Effector CD4-positive, alpha-beta T cell (primary cell): Measurements from ENCODE around the gene ATP8A1.
"Not testable (repeated sequence)": the region's sequence is repeated elsewhere in the genome, so short reads cannot be mapped to it uniquely, and the experiment has no call there.

ENCODE experiments used
- DNase-seq: peaks from one replicate; pipeline ENCODE4 v3.0.0-alpha.2; 2020

The ATP8A1 gene

DNA sequence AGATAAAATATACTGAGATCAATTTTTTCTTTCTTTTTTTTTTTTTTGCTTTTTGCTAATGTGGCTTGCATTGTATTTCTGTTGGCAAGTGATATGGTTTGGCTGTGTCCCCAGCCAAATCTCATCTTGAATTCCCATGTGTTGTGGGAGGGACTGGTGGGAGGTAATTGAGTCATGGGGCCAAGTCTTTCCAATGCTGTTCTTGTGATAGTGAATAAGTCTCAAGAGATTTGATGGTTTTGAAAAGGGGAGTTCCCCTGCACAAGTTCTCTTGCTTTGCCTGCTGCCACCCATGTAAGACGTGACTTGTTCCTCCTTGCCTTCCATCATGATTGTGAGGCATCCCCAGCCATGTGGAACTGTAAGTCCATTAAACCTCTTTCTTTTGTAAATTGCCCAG, 195.7 kb downstream of the ATP8A1 start:
- DNase-seq = not testable (repeated sequence)

DNA sequence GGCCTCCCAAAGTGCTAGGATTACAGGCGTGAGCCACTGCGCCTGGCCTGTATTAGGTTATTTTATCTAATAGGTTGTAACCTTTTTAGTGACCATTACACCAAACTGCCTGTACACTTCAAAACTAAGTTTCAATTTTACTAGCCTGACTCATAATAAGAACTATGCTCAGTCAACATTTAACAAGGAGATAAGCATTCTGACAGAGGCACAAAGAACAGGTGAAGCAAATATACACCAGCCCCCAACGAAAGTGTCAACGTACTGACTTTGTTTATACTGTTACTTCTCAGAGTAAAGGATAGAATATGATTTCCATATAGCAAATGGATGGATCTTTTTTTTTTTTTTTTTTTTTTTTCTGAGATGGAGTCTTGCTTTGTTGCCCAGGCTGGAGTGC, 196.9 kb downstream of the ATP8A1 start:
- no peak for DNase-seq

DNA sequence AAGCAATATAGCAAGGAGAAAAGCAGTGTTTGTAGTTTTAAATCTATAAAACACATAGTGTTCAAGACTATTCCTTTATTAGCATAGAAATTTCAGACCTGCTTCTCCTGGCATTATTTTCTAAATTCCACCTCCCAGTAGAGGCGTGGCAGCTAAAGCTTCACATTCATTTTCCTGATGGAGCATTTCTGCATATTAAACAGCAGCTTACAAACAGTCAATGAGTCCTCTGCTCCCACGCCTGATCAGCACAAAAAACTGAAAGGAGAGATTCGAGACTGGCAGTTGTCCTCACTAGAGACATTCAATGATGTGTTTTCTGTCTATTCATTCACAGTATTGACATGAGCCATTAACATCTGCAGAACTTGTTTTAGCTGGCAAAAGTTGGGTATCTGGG, 198.2 kb downstream of the ATP8A1 start:
- no peak for DNase-seq

DNA sequence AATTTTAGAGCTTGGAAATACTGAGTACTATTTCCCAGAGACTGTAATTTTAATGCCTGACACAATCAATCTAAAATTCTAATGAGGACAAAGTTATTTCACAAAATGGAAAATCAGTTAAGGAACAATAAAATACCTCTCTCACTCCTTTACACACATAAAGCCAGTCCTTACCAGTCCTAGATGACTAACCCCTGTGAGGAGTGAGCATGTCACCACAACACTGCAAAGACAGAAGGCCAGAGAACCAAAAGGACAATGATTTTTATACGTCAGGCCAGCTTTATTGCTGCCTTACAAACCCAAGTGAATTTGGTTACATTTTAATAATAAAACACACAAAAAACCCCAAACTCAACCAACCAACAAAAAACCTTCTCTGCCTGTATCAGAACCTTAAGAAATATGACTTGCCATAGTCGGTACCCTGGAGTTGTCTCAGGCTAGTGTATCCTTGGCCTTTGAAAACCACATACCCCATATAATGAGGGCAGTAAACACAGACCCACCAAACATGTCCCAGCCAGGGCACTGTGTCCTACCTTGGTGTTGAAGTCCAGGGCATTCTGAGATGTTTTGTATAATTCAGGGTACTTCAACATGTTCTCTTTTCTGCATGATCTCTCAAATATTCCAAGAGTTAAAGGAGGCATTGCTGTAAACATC, 202.0 kb downstream of the ATP8A1 start:
- DNase-seq = no peak

DNA sequence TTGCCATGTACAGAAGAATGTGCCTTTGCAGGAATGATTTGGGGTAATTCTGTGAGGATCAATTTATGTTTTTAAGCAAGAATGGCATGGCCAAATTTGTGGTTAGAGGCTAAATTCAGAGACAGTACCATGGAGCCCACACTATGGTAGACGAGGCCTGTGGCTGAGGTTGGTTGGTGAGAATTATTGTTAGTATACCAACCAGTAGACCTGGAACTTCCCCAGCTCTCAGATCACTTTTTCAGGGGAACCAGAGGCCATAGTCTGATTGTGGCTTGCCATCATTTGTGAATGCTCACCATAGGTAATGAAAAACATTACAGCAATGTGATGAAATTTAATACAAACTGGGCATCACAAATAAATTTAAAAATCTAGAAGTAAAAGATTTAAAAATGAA, 203.3 kb downstream of the ATP8A1 start:
- no peak for DNase-seq

DNA sequence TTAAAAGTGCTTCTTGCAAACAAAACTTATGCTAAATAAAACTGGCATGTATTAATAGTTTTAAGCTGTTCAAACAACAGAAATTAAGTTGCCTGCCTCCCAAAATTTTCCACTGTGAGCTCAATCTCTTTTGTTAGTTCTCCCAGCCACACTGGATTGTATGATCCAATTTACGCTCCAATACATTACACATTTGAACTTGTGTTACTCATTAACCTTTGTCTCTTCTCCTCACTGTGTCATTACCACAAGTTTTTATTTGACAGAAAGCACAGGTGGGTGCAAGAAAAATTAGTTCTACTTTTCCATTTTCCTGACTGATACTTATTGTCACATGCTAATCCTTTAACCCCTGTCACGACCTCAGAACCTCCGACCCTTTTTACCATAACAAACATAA, 204.1 kb downstream of the ATP8A1 start:
- no peak for DNase-seq

DNA sequence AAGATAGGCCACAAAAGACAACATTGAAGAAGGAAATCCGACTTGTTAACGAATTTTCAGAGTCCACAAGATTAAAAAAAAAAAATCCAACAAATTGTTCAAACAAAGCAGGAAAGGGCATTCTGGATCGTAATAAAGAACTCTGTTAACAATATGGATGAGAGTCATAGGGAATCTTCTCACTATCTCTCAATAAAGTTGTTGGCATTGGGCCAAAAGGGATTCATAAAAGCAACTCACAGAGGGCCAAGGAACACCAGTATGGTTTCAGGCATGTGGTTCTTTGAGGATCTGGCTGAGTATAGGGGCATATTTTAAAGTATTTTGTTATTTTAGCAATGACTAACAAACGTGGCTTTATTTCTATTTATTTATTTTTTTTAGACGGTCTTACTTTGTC, 210.1 kb downstream of the ATP8A1 start:
- DNase-seq = no peak

DNA sequence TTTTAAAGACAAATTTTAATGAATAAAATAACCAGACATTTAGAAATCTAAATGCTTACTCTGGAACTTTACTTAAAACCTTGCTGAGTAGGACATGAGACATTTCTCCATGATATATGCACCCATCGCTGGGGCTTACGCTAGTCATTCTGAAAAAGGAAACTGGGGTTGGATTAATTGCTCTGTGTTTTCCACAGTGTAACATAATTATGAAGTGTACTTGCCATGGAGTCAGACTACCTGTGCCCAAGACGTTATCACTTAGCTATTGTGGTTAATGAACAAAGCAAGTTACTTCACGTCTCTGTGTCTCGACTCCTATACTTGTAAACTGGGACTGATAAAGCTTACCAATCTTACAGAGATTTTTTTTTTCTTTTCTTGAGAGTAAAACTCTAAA, 211.9 kb downstream of the ATP8A1 start:
- no peak for DNase-seq

DNA sequence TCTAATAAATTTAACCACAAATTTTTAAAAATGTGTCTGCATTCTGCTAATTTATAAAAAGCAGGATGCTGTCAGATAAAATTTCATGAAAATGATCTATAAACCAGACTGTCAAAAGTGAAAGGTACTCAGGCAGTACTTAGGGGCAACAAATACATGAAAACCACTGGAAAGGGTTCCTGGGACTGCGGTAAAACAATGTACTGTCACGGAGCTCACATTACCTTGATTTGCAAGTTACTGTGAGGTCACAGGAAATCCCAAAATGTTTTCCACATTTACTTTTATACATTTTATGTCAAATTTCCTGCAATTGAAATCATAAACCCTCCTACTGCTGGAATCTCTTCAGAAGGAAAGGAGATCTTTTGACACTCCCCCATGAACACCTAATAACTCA, 214.3 kb downstream of the ATP8A1 start:
- DNase-seq = no peak

DNA sequence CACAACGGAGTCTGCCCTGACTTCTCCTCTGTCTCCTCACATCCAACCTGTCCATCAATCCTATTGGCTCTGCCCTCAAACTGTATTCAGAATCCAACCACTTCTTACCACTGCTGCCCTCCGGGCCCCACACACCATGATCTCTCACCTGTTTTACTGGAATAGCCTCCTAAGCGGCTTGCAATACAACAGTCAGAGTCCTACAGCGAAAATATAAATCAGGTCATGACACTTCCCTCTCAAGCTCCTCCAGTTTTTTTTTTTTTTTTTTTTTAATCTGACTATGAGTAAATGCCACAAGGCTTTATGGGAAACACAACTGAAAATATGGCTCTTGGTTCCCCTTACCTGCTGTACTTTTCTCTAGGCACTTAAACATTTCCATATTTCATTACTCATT, 216.8 kb downstream of the ATP8A1 start:
- DNase-seq = no peak

DNA sequence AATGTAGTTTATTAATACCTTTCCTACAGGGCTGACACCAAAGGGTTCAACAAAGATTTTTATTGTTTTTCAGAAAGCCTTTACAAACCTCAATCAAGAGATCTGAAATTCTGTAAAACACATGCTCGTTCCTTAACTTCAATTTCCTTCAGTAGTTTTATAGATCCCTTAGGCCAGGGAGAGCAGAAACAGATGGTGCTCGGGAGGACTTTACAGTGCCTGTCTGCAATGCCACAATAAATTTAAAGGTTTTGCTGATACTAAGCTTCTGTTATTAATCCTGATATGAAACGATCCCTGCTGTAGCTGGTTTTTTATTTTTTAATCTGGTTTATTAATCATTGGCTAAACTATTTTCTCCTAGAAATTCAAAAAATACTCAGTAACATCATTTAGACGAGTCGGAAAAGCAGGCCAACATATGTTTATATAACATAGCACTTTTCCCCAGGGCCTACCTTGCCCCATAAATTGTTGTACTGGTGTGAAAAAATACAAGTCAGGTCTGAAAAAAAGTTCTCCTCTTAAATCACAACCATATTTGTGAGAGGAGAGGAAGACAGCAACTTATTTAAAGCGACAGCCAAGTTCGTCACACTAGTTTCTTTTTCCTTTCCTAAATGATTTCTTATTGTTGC, 219.9 kb downstream of the ATP8A1 start:
- DNase-seq = no peak

DNA sequence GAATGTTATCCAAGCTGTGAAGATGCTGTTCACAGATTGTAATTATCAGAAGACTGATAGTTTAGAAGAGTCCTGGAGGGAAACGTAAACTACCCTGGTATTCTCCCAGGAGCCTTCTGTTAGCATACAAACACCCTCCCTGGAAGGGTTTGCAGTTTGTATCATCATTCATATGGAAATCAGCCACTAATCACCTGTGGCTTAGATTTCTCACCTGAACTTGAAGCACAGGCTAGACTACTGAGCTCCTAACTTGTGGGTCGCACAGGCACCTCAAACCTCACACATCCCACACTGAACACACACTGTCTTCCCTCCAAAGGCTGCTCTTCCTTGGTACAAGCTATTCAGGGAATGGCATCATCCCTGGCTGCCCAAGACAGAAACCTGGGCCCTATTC, 228.9 kb downstream of the ATP8A1 start:
- DNase-seq = no peak

DNA sequence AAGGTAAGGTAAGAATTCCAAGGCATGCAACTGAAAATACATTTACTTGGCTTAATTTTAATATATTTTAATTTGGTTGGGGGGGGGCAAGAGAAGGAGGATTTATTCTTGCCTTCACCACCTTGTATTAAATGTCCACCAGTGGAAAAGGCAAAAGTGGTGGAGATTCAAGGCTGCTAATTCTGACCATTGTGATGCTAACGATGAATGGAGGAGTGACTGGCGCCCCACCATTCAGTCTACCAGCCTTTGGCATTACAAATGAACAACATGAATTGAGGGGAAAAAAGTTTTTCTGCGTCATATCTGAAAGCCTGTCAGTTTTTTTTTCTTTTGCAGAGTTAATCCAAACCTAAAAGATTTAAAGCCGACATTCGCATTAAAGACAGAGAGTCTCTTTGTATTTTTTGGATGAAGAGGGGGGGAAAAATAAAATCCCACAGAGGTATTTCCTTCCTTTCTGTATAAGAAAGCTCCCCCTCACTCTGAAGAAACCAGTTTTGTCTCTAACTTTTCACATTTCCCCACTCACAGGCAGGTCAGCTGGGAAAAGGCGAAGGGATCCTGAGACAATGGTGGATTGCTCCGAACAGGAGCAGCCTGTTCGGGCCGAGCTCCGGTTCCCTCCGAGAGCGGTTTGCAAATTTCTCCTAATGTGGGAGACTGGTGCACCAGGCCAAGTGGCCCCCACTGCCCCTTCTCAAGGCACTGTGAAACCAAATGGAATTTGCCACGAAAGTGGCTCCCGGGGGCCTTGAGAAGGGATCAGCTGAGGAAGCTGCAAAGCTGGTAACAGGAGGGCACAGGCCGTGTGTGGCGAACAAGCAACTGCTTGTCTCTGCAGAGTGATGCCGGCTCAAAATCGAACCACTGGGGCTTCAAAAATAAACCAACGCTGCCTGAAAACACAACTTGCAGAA, 231.5 kb downstream of the ATP8A1 start:
- no peak for DNase-seq

DNA sequence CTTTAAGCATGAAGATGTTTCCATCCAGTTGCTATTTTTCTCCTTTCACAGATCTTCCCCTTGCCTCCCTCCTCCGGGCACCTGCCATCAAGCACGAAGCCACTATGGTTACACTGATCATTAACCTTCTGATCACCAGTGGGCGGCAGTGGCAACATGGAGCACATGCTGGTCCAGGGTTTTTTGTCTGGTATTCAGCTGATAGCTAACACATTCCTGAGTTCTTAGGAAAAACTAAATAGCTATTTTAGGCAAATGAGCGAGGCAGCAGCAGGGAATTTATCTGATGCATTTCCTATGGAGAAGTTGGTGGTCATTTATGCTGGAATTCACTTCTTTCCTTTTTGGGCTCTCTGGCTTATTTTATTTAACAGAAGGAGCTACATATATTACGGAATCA, 236.8 kb downstream of the ATP8A1 start:
- DNase-seq = no peak

DNA sequence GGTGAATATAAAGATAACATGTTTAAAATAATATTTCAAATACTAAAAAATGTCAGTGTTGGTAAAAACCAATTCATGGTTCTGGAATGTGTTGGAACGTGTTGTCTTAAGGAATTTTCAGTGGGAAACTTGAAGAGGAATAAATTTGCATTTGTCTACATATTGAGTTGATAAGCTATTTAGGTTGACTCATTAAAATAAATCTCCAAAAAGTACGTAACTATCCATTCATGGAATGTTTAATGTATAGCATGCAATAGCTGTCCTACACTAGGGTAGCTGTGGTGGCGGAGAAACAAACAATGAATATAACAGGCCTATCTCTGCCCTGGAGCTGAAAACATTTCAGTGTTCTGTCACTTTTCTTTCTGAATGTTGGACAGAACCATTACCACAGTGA, 239.4 kb downstream of the ATP8A1 start:
- DNase-seq = no peak

DNA sequence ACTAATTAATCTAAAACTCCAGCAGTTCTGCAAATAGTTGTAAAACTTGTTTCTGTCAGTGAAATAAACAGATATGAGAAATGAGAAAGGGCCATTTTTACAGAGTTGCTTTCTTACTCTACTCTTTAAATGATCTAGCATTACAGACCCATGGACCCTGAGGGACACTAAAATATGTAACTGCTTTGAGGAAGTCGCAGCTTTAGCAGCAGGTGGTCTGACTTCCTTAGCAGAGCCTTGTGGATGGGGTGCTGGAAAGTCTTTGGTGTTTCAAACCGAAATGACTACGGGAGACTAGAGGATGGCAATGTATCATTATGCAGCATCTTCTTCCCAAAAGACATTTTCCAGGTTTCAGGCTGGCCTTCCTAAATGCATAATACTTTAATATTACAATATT, 240.9 kb downstream of the ATP8A1 start:
- no peak for DNase-seq

DNA sequence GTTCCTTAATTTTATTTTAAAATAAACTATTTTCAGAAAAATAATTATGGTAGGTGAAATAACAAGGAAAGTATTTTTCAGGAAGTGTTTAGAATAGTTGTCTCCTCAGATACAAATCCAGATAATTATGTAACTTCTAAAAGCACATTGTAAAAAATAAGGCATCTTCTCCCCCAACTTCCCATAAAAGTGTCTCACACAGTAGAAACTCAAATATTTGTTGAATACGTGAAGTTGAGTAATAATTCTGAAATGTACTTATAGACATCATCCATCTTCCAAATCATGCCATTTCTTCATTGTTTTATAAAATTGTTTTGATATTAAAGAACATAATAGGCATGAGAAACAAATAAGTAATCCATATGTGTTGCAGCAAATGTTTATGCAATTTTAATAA, 241.6 kb downstream of the ATP8A1 start:
- no peak for DNase-seq

DNA sequence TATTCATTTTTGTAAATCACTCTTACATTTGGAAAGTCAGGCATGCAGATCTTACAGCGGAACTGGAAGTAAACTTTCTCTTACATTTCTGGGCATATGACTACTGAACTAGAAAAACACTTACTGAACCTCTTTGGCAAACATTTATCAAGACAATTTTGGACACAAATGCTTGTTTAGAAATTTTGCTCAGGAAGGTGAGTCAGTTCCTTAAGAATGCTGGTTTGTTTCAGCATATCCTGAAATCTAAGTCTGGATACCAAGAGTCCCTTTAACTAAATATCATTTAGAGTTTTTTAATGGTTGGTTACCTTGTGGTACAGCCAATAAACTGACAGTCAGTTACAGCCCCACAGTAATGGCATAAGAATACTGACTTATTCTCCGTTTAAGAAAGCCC, 244.7 kb downstream of the ATP8A1 start:
- no peak for DNase-seq

DNA sequence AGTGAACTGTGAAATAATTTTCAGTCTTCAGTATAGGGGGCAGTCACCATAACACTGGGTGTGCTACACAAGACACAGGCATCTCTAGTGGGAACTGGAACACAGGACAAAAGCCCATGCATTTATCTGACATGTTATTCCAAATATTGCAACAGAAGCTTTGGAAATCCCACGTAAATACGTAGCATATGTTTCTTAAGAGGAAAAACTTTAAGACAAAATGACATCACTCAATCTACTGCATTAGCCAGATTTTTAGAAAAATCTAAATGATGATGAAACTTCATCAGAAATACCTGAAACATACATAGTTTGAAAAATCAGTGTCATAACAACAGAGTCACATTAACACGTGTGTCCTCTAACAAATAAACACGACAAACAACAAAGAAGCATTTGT, 245.1 kb downstream of the ATP8A1 start:
- DNase-seq = no peak

DNA sequence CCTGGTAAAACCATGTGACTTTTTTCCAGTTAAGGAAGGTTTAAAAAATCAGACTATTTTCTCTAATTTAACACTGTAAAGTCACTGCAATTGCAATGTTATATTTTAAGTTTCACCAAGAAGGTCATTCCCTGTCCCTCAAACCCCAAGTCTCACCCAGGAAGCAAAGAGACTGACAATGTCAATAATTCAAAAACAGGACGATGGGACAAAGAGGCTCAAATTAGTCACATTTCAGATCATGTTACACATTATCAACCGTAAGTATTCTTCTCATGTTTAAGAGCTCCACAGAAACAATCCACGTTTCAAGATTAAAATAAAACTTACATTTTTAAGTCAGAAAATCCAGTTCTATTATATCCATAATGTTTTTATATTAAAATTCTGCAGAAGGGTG, 246.5 kb downstream of the ATP8A1 start:
- no peak for DNase-seq

DNA sequence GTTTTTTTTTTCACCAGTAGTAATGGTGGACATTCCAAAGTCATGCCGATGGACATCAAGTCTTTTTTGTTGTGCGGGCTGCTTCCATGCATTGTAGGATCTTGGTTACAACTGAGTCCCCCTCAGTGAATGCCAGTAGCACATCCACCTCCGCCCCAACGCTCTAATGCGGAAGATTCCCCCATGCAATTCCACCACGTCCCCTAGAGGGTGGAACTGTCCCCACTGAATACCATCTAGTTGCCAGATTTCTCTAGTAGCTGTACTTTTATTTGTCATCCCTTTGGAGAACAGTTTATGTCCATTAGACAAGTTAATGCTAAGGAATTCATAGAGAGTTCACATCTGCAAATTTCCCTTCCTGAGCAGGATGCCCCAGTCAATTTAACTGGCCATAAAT, 252.9 kb downstream of the ATP8A1 start:
- DNase-seq = no peak

DNA sequence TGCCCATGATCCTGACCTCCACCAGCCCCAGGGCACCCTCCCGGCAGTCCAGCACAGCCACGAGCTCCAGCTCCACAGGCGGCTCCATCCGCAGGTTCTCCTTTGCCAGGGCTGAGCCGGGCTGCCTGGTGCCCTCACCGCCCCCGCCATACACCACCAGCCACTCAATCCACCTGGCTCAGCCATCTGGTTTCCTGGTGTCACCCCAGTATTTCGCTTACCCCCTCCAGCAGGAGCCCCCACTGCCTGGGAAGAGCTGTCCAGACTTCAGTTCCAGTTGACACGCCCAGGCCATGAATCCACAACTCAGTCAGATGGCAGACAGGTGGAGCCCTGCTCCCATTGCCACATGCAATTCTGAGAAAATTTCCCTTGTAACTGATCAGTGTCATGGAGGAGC, 255.7 kb downstream of the ATP8A1 start:
- DNase-seq = no peak

DNA sequence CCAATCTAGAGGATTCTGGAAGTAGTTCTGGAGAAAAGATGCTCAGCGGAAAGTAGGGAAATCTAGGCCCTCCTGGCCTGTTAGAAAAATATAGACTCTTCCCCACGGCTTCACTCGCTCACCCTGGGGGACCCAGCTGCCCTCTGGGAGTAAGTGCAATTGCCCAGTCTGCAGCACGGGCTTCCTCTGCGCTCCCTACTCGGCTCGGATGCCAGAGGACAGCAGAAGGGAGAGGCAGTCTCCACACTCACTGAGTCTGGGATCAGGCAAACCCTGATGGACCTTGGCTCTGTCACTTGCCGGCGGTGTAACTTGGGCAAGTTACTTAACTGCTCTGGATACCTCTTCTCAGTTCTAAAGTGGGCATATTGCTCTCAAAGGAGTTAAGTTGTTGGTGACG, 257.5 kb downstream of the ATP8A1 start:
- no peak for DNase-seq

DNA sequence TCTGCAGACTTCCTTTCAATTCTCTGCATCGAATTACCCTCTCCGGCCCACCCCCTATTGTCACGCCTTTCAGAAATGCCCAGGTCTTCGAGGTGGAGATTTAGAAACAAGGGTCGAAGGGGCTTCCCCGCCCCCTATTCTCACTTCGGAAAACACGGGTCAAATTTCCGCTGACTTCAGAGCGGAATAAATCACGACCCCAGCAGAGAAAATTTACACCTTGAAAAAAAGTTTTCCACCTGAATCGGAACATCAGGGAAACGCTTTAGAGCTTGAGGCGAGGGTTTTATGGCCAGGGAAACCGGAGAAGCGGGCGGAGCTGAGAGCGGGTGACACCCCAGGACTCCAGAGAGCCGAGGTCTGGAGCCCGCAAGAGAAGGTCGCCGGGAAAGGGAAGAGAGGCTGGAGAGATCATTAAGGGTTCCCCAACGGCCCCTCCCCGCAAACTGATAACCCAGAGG, 258.0 kb downstream of the ATP8A1 start:
- no peak for DNase-seq
